Activated T-helper 9 cell treated with anti-CD3 and anti-CD28 coated beads, Interleukin-2, amount 50 U/mL, for 16 hours (primary cell): ENCODE measurements around the gene B3GALT5.

ENCODE experiments used
- DNase-seq: peaks from one replicate; pipeline ENCODE4 v3.0.0-alpha.2; 2020; ENCODE audit warnings: low read depth

The B3GALT5 gene

GRCh38 chr21:39645331-39645730 is 32.6 kb downstream of the B3GALT5 start:
- no peak for DNase-seq

GRCh38 chr21:39647476-39647875 is 34.7 kb downstream of the B3GALT5 start:
- DNase-seq, result no peak

- no peak for DNase-seq
Measured at GRCh38 chr21:39648879-39649278, 36.1 kb downstream of the B3GALT5 start.

- DNase-seq, result no peak
Measured at GRCh38 chr21:39649526-39649925, 36.8 kb downstream of the B3GALT5 start.

- DNase-seq, result no peak
Measured at GRCh38 chr21:39650306-39650705, 37.6 kb downstream of the B3GALT5 start.

GRCh38 chr21:39650801-39651200 is 38.1 kb downstream of the B3GALT5 start:
- no peak for DNase-seq

- no peak for DNase-seq
Measured at GRCh38 chr21:39651206-39651605, 38.5 kb downstream of the B3GALT5 start.

GRCh38 chr21:39654951-39655350 is 42.2 kb downstream of the B3GALT5 start:
- no peak for DNase-seq

- DNase-seq, result no peak
Measured at GRCh38 chr21:39655589-39655988, 42.8 kb downstream of the B3GALT5 start.

GRCh38 chr21:39656209-39656608 is 43.5 kb downstream of the B3GALT5 start:
- DNase-seq, result no peak

GRCh38 chr21:39657091-39657689 is 44.5 kb downstream of the B3GALT5 start:
- no peak for DNase-seq

- DNase-seq, result no peak
Measured at GRCh38 chr21:39658066-39658465, 45.3 kb downstream of the B3GALT5 start.

- DNase-seq, result no peak
Measured at GRCh38 chr21:39659070-39659815, 46.5 kb downstream of the B3GALT5 start.

- no peak for DNase-seq
Measured at GRCh38 chr21:39660191-39660980, 47.6 kb downstream of the B3GALT5 start.

GRCh38 chr21:39661121-39661520 is 48.4 kb downstream of the B3GALT5 start:
- no peak for DNase-seq

GRCh38 chr21:39661740-39662139 is 49.0 kb downstream of the B3GALT5 start:
- DNase-seq, result no peak

- no peak for DNase-seq
Measured at GRCh38 chr21:39662411-39662953, 49.7 kb downstream of the B3GALT5 start.

- no peak for DNase-seq
Measured at GRCh38 chr21:39663066-39663465, 50.3 kb downstream of the B3GALT5 start.

GRCh38 chr21:39663742-39664492 is 51.2 kb downstream of the B3GALT5 start:
- no peak for DNase-seq

- DNase-seq, result no peak
Measured at GRCh38 chr21:39664586-39664985, 51.8 kb downstream of the B3GALT5 start.

- DNase-seq, result no peak
Measured at GRCh38 chr21:39666026-39666425, 53.3 kb downstream of the B3GALT5 start.
